Measurements from ENCODE around the gene CSRNP2. TPM values are rescaled to one million over a fixed set of nuclear protein-coding genes. Genes with fewer than 3 reads are reported as not detected.

Gene CSRNP2
- 18.9 TPM for polyA plus RNA-seq
- long read RNA-seq, donor 1, full-length matches to known transcripts = 2 of 2 reads
- long read RNA-seq, donor 1, partial matches to known transcripts = 0 of 2 reads
- long read RNA-seq, donor 1, other reads (novel, unspliced or antisense) = 0 of 2 reads
- long read RNA-seq, donor 2, full-length matches to known transcripts = 3 of 3 reads
- long read RNA-seq, donor 2, partial matches to known transcripts = 0 of 3 reads
- long read RNA-seq, donor 2, other reads (novel, unspliced or antisense) = 0 of 3 reads
- long read RNA-seq, donor 3 = 0 reads
- long read RNA-seq, donor 4 = 0 reads
- long read RNA-seq, donor 5 = 0 reads
- long read RNA-seq, donor 6, full-length matches to known transcripts = 1 of 1 reads
- long read RNA-seq, donor 6, partial matches to known transcripts = 0 of 1 reads
- long read RNA-seq, donor 6, other reads (novel, unspliced or antisense) = 0 of 1 reads
- long read RNA-seq, donor 7, full-length matches to known transcripts = 1 of 1 reads
- long read RNA-seq, donor 7, partial matches to known transcripts = 0 of 1 reads
- long read RNA-seq, donor 7, other reads (novel, unspliced or antisense) = 0 of 1 reads
- long read RNA-seq, donor 8 = 0 reads
- long read RNA-seq, donor 9, full-length matches to known transcripts = 1 of 1 reads
- long read RNA-seq, donor 9, partial matches to known transcripts = 0 of 1 reads
- long read RNA-seq, donor 9, other reads (novel, unspliced or antisense) = 0 of 1 reads
- long read RNA-seq, donor 10, full-length matches to known transcripts = 1 of 1 reads
- long read RNA-seq, donor 10, partial matches to known transcripts = 0 of 1 reads
- long read RNA-seq, donor 10, other reads (novel, unspliced or antisense) = 0 of 1 reads
- long read RNA-seq, donor 11 = 0 reads

- H3K4me1 ChIP-seq (ENCODE audit: control insufficient read depth, insufficient read depth, low read length) = peaks cover 5% of the 10 kb centered on the region
- peak within 1 kb of the TSS; percentile 78 for H3K27ac ChIP-seq (ENCODE audit: low read length)
- WGBS (ENCODE audit: insufficient coverage, low lambda C conversion rate) = 10% methylated on average over 2 of the region's 74 CpGs
- no peaks in the 10 kb centered on the region for H3K36me3 ChIP-seq (ENCODE audit: control insufficient read depth, insufficient read depth, low read length)
- H3K9me3 ChIP-seq (ENCODE audit: control insufficient read depth, low read depth, low read length) = no peaks in the 10 kb centered on the region
- DNase-seq = peak; percentile 96 to 98
- H3K27me3 ChIP-seq (ENCODE audit: control insufficient read depth, insufficient read depth, low read length) = no peaks in the 10 kb centered on the region
- peak within 1 kb of the TSS; percentile 87 for H3K4me3 ChIP-seq (ENCODE audit: low read length)
Measured at GRCh38 chr12:51083126-51083833, at the start of gene CSRNP2. CSRNP2 (minus strand) TSS chr12:51083596; CDS start chr12:51076561, 7,035 bp downstream.

GRCh38 chr12:51132693-51133092 is 49.3 kb upstream of the CSRNP2 start:
- H3K4me3 ChIP-seq (ENCODE audit: low read length) = no peak overlapping the region
- no peaks in the 10 kb centered on the region for H3K9me3 ChIP-seq (ENCODE audit: control insufficient read depth, low read depth, low read length)
- no peaks in the 10 kb centered on the region for H3K4me1 ChIP-seq (ENCODE audit: control insufficient read depth, insufficient read depth, low read length)
- no peak overlapping the region for H3K27ac ChIP-seq (ENCODE audit: low read length)
- no CpG with 5 or more reads among the region's 5 CpGs for WGBS (ENCODE audit: insufficient coverage, low lambda C conversion rate)
- DNase-seq = no peak
- no peaks in the 10 kb centered on the region for H3K27me3 ChIP-seq (ENCODE audit: control insufficient read depth, insufficient read depth, low read length)
- peaks cover 6% of the 10 kb centered on the region for H3K36me3 ChIP-seq (ENCODE audit: control insufficient read depth, insufficient read depth, low read length)

- WGBS (ENCODE audit: insufficient coverage, low lambda C conversion rate) = no CpG with 5 or more reads among the region's 5 CpGs
- no peaks in the 10 kb centered on the region for H3K27me3 ChIP-seq (ENCODE audit: control insufficient read depth, insufficient read depth, low read length)
- no peak overlapping the region for H3K4me3 ChIP-seq (ENCODE audit: low read length)
- H3K9me3 ChIP-seq (ENCODE audit: control insufficient read depth, low read depth, low read length) = no peaks in the 10 kb centered on the region
- peaks cover 6% of the 10 kb centered on the region for H3K36me3 ChIP-seq (ENCODE audit: control insufficient read depth, insufficient read depth, low read length)
- H3K27ac ChIP-seq (ENCODE audit: low read length) = no peak overlapping the region
- H3K4me1 ChIP-seq (ENCODE audit: control insufficient read depth, insufficient read depth, low read length) = no peaks in the 10 kb centered on the region
- DNase-seq = no peak
Measured at GRCh38 chr12:51131745-51132521, 48.5 kb upstream of the CSRNP2 start.

- H3K27me3 ChIP-seq (ENCODE audit: control insufficient read depth, insufficient read depth, low read length) = no peaks in the 10 kb centered on the region
- H3K27ac ChIP-seq (ENCODE audit: low read length) = no peak overlapping the region
- no peaks in the 10 kb centered on the region for H3K9me3 ChIP-seq (ENCODE audit: control insufficient read depth, low read depth, low read length)
- no CpG with 5 or more reads among the region's 3 CpGs for WGBS (ENCODE audit: insufficient coverage, low lambda C conversion rate)
- no peak overlapping the region for H3K4me3 ChIP-seq (ENCODE audit: low read length)
- no peaks in the 10 kb centered on the region for H3K4me1 ChIP-seq (ENCODE audit: control insufficient read depth, insufficient read depth, low read length)
- DNase-seq = no peak
- H3K36me3 ChIP-seq (ENCODE audit: control insufficient read depth, insufficient read depth, low read length) = peaks cover 13% of the 10 kb centered on the region
Measured at GRCh38 chr12:51128919-51129318, 45.5 kb upstream of the CSRNP2 start.

- Histone ChIP-seq H3K4me3 (ENCODE audit: low read length) (no peak overlapping the region), H3K4me1 (ENCODE audit: control insufficient read depth, insufficient read depth, low read length) (no peaks in the 10 kb centered on the region), H3K9me3 (ENCODE audit: control insufficient read depth, low read depth, low read length) (no peaks in the 10 kb centered on the region), H3K27me3 (ENCODE audit: control insufficient read depth, insufficient read depth, low read length) (no peaks in the 10 kb centered on the region), H3K27ac (ENCODE audit: low read length) (no peak overlapping the region), H3K36me3 (ENCODE audit: control insufficient read depth, insufficient read depth, low read length) (peaks cover 11% of the 10 kb centered on the region)
- no peak for DNase-seq
- WGBS (ENCODE audit: insufficient coverage, low lambda C conversion rate) = no CpG with 5 or more reads among the region's 2 CpGs
Measured at GRCh38 chr12:51127050-51127729, 43.8 kb upstream of the CSRNP2 start.

- WGBS (ENCODE audit: insufficient coverage, low lambda C conversion rate) = no CpG with 5 or more reads among the region's 2 CpGs
Measured at GRCh38 chr12:51126297-51126696, 42.9 kb upstream of the CSRNP2 start.

GRCh38 chr12:51124504-51124903 is 41.1 kb upstream of the CSRNP2 start:
- no CpG with 5 or more reads among the region's 14 CpGs for WGBS (ENCODE audit: insufficient coverage, low lambda C conversion rate)

More at GRCh38 chr12:51126297-51126696, 42.9 kb upstream of the CSRNP2 start:
- no peaks in the 10 kb centered on the region for H3K9me3 ChIP-seq (ENCODE audit: control insufficient read depth, low read depth, low read length)
- no peaks in the 10 kb centered on the region for H3K4me1 ChIP-seq (ENCODE audit: control insufficient read depth, insufficient read depth, low read length)
- H3K27me3 ChIP-seq (ENCODE audit: control insufficient read depth, insufficient read depth, low read length) = no peaks in the 10 kb centered on the region
- H3K4me3 ChIP-seq (ENCODE audit: low read length) = no peak overlapping the region
- H3K27ac ChIP-seq (ENCODE audit: low read length) = no peak overlapping the region
- H3K36me3 ChIP-seq (ENCODE audit: control insufficient read depth, insufficient read depth, low read length) = peaks cover 11% of the 10 kb centered on the region
- DNase-seq = no peak

GRCh38 chr12:51122844-51123243 is 39.4 kb upstream of the CSRNP2 start:
- Histone ChIP-seq H3K4me3 (ENCODE audit: low read length) (no peak overlapping the region), H3K27ac (ENCODE audit: low read length) (peak overlapping the region; percentile 74), H3K36me3 (ENCODE audit: control insufficient read depth, insufficient read depth, low read length) (peaks cover 9% of the 10 kb centered on the region), H3K27me3 (ENCODE audit: control insufficient read depth, insufficient read depth, low read length) (no peaks in the 10 kb centered on the region), H3K4me1 (ENCODE audit: control insufficient read depth, insufficient read depth, low read length) (no peaks in the 10 kb centered on the region), H3K9me3 (ENCODE audit: control insufficient read depth, low read depth, low read length) (no peaks in the 10 kb centered on the region)
- peak; percentile 18 to 31 for DNase-seq

More at GRCh38 chr12:51124504-51124903, 41.1 kb upstream of the CSRNP2 start:
- Histone ChIP-seq H3K27me3 (ENCODE audit: control insufficient read depth, insufficient read depth, low read length) (no peaks in the 10 kb centered on the region), H3K4me1 (ENCODE audit: control insufficient read depth, insufficient read depth, low read length) (no peaks in the 10 kb centered on the region), H3K36me3 (ENCODE audit: control insufficient read depth, insufficient read depth, low read length) (peaks cover 9% of the 10 kb centered on the region), H3K27ac (ENCODE audit: low read length) (no peak overlapping the region), H3K4me3 (ENCODE audit: low read length) (no peak overlapping the region), H3K9me3 (ENCODE audit: control insufficient read depth, low read depth, low read length) (no peaks in the 10 kb centered on the region)
- no peak for DNase-seq

- DNase-seq = peak; percentile 12 to 48
- H3K9me3 ChIP-seq (ENCODE audit: control insufficient read depth, low read depth, low read length) = no peaks in the 10 kb centered on the region
- no peak overlapping the region for H3K4me3 ChIP-seq (ENCODE audit: low read length)
- H3K36me3 ChIP-seq (ENCODE audit: control insufficient read depth, insufficient read depth, low read length) = peaks cover 13% of the 10 kb centered on the region
- H3K4me1 ChIP-seq (ENCODE audit: control insufficient read depth, insufficient read depth, low read length) = no peaks in the 10 kb centered on the region
- H3K27me3 ChIP-seq (ENCODE audit: control insufficient read depth, insufficient read depth, low read length) = no peaks in the 10 kb centered on the region
- peak overlapping the region; percentile 32 for H3K27ac ChIP-seq (ENCODE audit: low read length)
- WGBS (ENCODE audit: insufficient coverage, low lambda C conversion rate) = no CpG with 5 or more reads among the region's 3 CpGs
Measured at GRCh38 chr12:51118706-51119105, 35.3 kb upstream of the CSRNP2 start.
